ENCODE results near the gene TENM4. TPM values are rescaled to one million over a fixed set of nuclear protein-coding genes. Genes with fewer than 3 reads are reported as not detected.

The TENM4 gene
- total RNA-seq, 1 donor from 2014 or later = not detected

GRCh38 chr11:78768345-78768744, 672.5 kb downstream of the TENM4 start:
- DNase-seq (ENCODE audit: low read depth in 2 of 2) = no peak

GRCh38 chr11:78767027-78767932, 673.5 kb downstream of the TENM4 start:
- no peak for DNase-seq (ENCODE audit: low read depth in 2 of 2)

GRCh38 chr11:78764946-78765345, 675.9 kb downstream of the TENM4 start:
- no peak for DNase-seq (ENCODE audit: low read depth in 2 of 2)

- no peak for DNase-seq (ENCODE audit: low read depth in 2 of 2)
Measured at GRCh38 chr11:78763664-78764063, 677.2 kb downstream of the TENM4 start.

GRCh38 chr11:78762105-78762504, 678.7 kb downstream of the TENM4 start:
- no peak for DNase-seq (ENCODE audit: low read depth in 2 of 2)

- no peak for DNase-seq (ENCODE audit: low read depth in 2 of 2)
Measured at GRCh38 chr11:78759071-78759470, 681.8 kb downstream of the TENM4 start.

- no peak for DNase-seq (ENCODE audit: low read depth in 2 of 2)
Measured at GRCh38 chr11:78753297-78753696, 687.5 kb downstream of the TENM4 start.

- DNase-seq (ENCODE audit: low read depth in 2 of 2) = no peak
Measured at GRCh38 chr11:78752494-78752893, 688.3 kb downstream of the TENM4 start.

GRCh38 chr11:78748918-78749690, 691.7 kb downstream of the TENM4 start:
- peak in 1 of 2 donors; percentile 28 for DNase-seq (ENCODE audit: low read depth in 2 of 2)

GRCh38 chr11:78744949-78745348, 695.9 kb downstream of the TENM4 start:
- DNase-seq (ENCODE audit: low read depth in 2 of 2) = no peak

- no peak for DNase-seq (ENCODE audit: low read depth in 2 of 2)
Measured at GRCh38 chr11:78744202-78744601, 696.6 kb downstream of the TENM4 start.

- no peak for DNase-seq (ENCODE audit: low read depth in 2 of 2)
Measured at GRCh38 chr11:78742430-78742829, 698.4 kb downstream of the TENM4 start.

- no peak for DNase-seq (ENCODE audit: low read depth in 2 of 2)
Measured at GRCh38 chr11:78741741-78742140, 699.1 kb downstream of the TENM4 start.

- DNase-seq (ENCODE audit: low read depth in 2 of 2) = no peak
Measured at GRCh38 chr11:78740199-78741071, 700.4 kb downstream of the TENM4 start.

GRCh38 chr11:78737891-78738290, 702.9 kb downstream of the TENM4 start:
- no peak for DNase-seq (ENCODE audit: low read depth in 2 of 2)

- no peak for DNase-seq (ENCODE audit: low read depth in 2 of 2)
Measured at GRCh38 chr11:78737301-78737700, 703.5 kb downstream of the TENM4 start.

- no peak for DNase-seq (ENCODE audit: low read depth in 2 of 2)
Measured at GRCh38 chr11:78735711-78736110, 705.1 kb downstream of the TENM4 start.

GRCh38 chr11:78733031-78733430, 707.8 kb downstream of the TENM4 start:
- DNase-seq (ENCODE audit: low read depth in 2 of 2) = no peak

- DNase-seq (ENCODE audit: low read depth in 2 of 2) = no peak
Measured at GRCh38 chr11:78732246-78732645, 708.6 kb downstream of the TENM4 start.

- DNase-seq (ENCODE audit: low read depth in 2 of 2) = no peak
Measured at GRCh38 chr11:78731027-78731426, 709.8 kb downstream of the TENM4 start.

- no peak for DNase-seq (ENCODE audit: low read depth in 2 of 2)
Measured at GRCh38 chr11:78730267-78730824, 710.5 kb downstream of the TENM4 start.

All from lung microvascular endothelial cell (primary cell).